NCI-H2227 (cell line): ENCODE data around the gene FOXI2.

Source experiments
- DNase-seq: peaks from one replicate; lab custom pipeline; 2025; ENCODE audit not compliant: unreplicated experiment; lab: John Stamatoyannopoulos, UW

The FOXI2 gene

DNA sequence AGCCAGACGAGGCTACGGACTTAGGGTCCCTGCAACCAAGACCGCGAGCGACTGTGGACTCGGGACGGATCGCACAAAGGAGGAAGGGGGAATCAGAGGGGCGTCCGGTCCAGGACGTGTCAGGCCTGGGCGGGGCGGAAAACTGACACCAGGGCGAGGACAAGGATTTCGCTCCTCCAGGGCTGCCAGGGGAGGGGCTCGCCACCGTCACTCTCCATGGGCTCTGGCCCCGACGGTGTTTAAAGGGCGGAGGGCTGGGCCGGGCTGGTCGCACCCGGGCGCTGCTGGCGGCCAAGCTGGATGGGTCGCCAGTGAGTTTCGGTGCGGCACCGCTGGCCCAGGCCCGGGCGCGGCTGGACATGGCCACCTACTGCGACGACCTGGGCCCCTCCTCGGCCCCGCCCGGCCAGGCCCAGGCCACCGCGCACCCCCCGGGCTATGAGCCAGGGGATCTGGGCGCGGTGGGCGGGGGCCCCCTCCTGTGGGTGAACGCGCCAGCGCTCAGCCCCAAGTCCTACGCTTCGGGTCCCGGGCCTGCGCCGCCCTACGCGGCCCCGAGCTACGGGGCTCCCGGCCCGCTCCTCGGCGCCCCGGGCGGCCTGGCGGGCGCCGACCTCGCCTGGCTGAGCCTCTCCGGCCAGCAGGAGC lies at the start of gene FOXI2:
Gene FOXI2, plus strand, starts transcription at position 271 of the 648 bp plus-strand sequence. Its CDS starts 89 bp downstream, at position 360.
- no peak for DNase-seq

DNA sequence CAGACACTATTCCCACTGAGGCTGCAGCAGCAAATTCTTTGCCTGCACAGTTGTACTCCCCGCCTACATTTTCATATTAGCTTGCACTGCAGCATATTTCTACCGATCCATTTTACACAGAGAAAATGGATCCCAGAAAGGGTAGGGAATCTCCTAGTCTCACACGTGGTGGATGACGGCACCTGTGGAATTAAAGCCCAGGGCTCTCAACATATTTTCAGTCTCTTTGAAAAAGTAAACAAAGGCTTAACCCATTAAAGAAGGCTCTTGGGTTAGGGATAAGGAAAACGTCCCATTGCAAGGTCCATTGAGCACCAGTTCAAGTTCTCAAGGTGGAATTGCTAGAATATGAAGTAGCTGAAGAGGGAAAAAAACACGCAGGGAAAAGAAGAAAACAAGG lies 49.4 kb upstream of the FOXI2 start:
- DNase-seq = no peak

DNA sequence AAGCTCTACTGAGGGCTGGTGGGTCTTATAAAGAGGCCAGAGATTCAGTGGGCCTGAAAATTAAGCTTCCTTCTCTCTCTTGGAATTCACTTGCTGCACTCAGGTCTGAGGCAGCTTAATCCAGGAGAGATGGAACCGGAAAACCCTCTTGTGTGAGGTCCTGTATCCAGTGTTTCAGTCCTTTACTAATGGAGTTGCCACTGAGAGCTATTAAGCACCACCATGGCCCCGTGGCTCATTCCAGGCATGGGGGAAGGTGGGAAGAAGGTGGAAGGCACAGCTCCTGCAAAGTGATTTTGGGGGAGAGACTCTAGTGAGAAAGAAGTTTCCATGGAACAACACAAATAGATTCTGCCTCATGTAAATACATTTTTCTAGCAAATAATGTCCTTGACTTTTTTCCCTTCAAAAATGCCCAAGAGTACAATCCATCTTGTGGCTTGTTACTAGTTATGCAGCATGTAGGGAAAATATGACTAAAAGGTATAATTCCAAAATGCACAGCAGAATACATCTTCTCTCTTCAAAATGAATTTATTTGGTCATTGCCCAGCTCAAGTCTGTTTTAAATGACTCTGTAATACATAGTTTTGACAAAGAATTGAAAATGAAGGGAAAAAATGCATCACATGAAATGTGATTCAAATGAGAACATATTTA lies 46.7 kb upstream of the FOXI2 start:
- DNase-seq = no peak

DNA sequence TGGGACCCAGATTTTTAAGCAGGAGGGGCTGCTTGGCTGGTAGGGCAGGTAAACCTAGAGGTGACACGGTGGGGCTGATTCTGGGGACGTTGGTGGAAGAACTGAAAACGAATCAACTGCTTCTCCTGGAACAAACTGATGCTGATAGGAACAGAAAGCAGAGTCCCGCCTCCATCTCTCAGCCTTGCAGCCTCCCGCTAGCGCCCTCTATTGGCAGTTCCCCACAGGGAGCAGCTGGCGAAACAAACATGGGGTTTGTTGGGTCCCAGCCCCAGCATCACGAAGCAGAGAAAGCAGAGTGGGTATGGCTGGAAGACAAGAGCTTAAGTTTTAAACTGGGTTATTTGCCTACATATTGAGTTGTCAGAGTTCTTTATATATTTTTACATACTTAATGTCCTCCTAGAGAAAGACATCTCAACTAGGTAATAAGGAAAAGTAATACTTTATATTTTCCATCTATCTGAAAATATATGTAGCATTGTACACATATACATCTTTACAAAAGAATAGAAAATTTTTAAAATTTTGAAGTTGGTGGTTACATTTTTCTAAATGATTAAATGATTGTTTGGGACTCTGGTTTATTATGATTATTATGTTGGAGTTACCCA lies 42.3 kb upstream of the FOXI2 start:
- peak; percentile 6 for DNase-seq

DNA sequence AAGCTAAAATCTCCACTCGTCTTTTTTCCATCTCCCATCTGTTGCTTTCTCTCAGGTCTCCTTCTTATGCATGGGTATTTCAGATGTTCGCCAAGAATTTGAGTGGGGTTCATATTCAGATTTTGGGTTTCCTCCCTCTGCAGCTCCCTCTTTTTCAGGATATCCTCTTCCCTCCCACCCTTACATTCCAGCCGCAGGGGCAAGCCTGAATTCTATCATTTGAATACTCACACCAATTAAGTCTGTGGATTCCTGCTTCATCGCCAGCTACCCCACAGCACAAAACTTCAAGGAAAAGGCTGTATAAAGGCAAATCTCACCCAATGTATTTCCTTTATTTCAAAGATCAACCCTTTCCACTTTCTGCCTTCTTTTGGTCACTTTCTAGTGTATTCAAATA lies 41.6 kb upstream of the FOXI2 start:
- DNase-seq = no peak

DNA sequence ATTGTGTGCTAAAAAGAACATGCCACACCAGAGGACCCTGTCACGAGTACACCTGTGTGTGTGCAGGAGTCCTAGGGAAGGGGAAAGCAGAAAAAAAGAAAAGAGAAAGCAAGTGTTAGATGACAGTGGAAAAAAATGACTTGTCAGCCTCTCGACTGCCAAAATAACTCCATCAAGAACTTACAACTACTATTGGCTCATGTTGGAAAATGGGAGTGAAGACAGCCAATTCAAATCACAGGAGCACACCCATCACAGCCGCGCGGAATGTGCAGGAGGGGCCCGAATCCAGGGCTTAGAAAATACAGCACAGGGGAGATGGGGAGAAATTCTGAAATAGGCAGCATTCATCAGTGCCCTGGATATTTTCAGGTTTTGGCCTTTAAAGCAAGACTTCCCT lies 38.1 kb upstream of the FOXI2 start:
- no peak for DNase-seq

DNA sequence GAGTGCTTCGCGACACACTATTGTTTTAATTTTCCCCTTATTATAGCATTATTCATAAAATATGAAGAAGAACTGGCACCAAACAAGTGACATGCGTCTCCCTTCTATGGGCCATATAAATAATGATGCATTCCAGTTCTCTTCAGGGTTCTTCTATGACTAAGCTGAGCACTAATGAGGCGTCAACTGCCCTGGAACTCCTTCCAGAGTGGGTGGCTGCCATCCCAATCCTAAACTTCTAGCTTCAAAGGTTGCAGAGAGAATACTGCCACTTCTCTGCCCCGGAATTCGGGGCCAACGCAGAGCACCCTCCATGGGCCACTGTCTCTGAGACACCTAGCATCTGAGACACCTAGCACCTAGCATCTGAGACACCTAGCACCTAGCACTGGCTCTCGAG lies 37.7 kb upstream of the FOXI2 start:
- DNase-seq = no peak

DNA sequence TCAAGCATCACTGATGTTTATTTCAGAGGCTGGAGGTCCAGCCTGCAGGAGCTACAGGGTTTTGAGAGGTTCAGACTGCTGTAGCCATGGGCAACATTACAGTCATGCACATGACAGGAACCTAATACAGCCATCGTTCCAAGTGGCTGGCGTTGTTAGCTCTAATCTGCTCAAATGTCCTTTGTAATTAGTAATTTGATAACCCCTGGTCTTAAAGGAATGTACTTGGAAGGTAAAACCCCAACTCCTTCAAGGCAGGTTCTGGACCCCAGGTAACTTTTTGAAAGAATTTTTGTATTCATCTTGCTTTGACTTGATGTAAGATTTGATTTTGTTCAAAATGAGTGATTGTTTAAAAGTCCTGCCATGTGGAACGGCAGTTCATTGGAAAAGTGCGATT lies 34.7 kb upstream of the FOXI2 start:
- DNase-seq = no peak

DNA sequence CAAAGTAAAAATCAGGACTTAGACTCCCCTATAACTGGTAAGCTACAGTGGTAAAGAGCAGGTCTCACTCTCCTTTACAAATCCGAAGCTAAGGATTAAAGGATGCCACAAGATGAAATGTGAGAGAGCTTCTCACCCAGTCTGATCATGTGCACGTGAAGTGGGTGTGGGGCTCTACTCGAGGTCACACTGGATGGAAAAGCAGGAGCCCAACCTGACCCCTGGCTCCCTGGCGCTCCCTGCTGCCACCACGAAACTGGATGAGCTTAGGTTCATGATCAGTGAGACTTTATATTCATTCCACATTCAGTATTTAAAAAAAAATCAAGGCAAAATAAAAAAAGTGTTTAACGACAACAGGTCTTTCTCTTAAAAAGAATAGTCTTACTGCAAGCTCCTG lies 21.7 kb upstream of the FOXI2 start:
- no peak for DNase-seq

DNA sequence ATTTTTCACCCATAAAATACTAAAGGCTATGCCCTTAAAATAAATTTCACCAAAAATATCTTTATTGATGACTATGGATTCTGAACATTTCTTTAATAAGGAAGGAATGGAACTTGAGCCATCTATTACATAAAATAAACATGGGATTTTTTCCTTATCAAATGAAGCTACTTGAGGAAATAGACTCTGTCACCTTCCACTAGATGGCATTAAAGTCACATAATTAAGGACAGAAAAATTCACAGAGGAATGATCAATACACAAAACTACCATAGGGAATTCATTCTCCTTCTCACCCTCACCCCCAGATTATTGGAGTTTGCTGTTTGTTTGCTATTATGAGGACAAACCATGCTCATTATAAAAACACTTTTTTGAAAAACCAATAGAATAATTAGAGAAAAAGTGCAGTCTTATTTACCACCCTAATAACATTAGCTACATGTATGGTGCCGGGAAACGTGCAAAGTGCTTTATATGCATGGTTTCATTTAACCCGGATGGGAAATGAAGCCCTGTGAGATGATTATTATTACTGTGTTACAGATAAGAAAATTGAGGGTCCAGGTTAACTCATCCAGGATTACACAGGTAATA lies 21.1 kb upstream of the FOXI2 start:
- peak; percentile 19 for DNase-seq

DNA sequence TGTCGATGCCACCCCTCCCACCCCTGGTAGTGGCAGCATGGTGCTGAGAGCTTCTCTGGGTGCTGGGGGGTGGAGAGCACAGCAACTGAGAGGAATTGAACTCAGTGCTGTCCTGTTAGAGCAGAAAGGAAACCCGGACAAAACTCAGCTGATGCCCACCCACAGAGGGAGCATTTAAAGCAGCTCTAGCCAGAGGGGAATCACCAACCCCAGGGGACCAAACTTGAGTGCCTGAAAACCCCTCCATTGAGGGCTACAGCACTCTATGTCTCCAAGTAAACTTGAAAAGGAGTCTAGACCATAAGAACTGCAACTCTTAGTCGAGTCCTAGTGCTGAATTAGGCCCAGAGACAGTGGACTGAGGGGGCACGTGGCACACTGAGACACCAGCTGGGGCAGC lies 16.8 kb upstream of the FOXI2 start:
- no peak for DNase-seq

DNA sequence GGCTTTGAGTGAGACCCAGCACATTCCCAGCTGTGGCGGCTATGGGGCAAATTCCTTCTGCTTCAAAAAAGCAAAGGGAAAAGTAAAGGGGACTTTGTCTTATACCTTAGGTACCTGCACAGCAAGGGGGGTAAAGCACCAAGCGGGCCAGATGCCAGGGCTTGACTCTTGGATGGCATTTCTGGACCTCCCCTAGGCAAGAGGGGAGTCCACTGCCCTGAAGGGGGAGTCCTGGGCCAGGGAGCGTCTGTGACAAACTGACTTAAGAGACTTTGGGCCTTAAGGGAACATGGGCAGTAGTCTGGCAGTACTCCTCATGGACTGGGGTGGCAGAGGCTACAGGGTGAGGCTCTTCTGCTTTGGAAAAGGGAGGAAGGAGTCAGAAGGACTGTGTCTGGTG lies 16.1 kb upstream of the FOXI2 start:
- no peak for DNase-seq

DNA sequence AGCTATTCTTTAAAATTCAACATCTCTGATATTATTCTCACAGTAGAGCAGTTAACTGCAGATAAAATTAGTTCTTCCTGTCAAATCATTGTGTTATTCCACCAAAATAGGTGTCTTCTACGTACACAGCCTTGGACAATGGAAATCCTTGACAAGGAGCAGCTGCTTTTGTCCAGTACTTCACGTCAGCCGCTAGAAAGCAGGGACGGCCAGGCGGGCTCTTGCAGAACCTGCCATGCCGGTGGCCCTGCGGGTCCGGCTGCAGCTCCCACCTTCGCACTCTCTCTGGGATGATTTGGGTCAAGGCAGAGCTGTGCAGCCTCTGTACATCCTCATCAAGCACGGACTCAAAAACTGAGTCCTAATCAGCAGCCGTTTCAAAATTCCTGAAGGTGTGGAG lies 2.2 kb upstream of the FOXI2 start:
- no peak for DNase-seq

DNA sequence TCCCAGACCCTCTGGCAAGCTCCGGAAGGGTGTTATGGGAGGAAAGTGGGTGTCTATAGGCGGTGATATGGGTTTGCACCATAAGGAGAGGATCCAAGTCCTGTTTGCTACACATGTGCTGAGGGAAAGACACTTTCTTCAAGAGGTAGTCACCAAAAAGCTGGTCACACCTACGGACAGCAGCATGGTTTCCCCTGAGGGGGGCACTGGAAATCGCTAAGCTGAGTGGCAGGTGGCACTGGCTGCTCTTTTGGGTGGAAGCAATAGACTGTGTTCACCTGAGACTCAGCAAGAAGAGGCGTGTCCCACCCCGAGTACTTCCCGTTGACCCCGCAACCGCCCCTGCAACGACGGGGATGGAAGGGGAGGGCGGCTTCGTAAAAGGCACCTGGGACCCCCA lies 1.8 kb upstream of the FOXI2 start:
- no peak for DNase-seq

DNA sequence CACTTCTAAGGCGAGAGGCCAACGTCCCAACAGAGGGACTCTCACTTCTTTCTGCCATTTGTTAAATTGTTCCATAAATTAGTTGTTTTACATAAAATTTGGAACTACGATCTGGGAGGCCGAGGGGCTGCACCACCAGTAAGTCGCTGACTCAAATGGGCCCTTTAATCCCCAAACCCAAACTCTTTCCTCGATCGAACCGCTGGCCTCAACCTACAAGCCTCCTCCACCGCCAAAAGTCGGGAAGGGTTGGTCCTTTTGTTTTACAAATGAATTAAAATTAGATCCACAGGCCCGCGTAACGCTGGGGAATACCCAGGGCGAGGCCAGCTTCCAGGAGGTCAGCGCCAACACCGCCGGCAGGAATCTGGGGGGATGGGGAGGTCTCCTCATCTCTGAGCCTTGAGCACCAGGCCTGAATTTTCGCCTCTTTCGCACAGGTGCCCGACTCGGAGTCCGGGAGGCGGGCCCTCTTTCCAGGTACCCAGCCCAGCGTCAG lies 1.2 kb upstream of the FOXI2 start:
- DNase-seq = no peak

DNA sequence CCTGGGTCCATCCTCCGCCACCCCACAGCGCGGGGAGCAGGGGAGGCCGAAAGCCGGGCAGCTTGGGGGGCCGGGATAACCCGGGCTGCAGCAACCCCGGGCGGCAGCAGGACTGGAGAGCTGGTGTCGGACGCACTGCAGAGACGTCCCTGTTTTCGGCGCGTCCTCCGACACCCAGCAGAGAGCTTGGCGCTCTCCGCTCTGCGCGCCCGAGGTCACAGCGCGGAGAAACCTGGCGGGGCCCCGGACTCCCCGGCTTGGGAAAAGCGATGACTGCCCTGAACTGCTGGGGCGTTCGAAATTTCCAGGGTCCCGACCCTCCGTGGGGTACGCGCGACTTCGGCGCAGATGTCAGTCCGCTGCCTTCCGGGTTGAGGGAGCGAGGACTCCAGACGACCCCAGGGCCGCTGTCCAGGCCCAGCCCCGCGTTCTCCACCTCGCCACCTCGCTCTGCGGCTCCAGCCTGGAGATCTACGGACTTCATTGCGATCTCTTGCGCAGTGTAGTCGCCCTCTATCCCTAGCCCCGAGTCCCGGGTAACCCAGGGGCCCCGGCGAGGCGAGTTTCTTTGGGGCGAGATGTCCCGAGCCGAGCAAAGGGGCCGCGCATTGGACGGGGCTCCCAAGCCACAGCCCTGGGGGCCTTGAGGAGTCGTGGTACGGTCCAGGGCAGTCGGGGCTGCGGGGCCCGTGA lies 617 bp upstream of the FOXI2 start:
- no peak for DNase-seq

DNA sequence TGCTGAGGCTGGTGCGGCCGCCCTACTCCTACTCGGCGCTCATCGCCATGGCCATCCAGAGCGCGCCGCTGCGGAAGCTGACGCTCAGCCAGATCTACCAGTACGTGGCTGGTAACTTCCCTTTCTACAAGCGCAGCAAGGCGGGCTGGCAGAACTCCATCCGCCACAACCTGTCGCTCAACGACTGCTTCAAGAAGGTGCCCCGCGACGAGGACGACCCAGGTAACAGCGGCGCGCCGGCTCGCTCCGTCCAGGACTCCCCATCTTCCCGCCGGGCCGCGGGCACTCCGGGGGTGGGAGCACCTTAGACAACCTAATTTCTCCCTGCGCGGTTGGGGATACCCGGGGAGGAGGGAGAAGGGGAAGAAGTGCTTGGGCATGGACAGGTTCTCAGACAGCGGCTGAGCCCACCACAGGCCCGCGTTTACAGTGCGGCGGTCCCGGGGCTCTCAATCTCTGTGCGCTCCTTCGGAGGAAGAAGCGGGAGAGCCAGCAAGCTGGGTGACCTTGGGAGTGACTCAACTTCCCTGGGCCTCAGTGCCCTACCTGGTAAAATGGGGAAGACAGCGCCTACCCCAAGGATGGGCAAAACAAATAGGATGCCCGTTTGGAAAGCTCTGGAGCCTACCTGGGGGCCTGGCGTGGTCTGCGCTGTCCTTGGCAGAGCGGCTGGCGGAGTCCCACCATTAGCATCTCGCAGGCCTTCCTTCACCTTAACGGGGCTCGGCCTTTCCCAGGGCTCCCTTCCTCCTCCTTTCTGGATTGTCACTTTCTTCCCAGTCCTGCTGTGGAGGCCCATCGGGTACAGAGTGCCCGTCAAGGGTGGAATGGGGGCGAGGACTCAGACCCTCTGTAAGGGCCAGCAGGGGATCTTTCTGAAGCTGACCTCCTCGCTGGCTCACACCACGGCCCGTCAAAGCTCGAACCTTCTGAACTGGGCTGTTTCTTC lies 852 bp downstream of the FOXI2 start:
- DNase-seq = no peak

DNA sequence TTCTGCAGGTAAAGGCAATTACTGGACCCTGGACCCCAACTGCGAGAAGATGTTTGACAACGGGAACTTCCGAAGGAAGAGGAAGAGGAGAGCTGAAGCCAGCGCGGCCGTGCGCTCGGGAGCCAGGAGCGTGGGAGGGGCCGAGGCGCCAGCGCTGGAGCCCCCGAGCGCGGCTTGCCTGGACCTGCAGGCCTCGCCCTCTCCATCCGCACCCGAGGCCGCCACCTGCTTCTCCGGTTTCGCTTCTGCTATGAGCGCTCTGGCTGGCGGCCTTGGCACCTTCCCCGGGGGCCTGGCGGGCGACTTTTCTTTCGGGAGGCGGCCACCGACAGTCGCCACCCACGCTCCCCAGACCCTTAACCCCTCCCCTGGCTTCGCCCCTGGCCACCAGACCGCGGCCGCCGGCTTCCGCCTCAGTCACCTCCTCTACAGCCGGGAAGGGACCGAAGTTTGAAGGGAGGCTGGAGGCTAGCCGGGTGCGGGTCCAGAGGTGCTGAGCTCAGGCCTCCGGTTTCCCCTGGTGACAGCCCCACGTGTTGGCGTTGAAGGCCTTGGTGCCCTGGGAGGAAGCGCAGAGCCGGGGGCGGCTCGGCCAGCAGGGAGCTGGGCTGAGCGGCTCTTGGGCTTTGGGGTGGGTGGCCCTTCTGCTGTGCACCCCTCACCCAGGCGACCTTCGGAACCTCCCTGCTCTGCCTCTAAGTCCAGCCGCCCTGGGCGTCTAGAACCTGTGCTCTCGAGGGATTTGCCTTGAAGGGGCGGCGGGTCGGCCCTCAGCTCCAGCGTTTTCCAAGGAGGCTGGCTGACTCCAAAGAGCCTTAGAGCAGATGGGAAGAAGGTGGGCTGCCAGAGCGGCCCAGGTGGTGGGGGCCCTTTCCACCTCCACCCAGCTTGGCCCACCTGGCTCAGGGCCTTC lies 1.8 kb downstream of the FOXI2 start:
- DNase-seq = no peak

DNA sequence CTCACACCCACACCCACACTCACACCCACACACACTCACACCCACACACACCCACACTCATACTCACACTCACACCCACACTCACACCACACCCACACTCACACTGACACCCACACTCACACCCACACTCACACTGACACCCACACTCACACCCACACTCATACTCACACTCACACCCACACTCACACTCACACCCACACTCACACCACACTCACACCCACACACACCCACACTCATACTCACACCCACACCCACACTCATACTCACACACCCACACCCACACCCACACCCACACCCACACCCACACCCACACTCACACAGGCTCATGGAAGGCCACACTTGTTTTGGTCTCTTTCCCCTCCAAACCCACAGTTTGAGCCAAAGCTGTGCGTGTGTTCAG lies 2.9 kb downstream of the FOXI2 start:
- DNase-seq = no peak
